HG02623 (cell line): ENCODE data around the gene NET1.
"Not testable (repeated sequence)": the region's sequence is repeated elsewhere in the genome, so short reads cannot be mapped to it uniquely, and the experiment has no call there.

ENCODE experiments used
- ATAC-seq: cut with Tn5 transposase; IDR thresholded peaks from one replicate; pipeline ENCODE4 v1.9.1; 2021; ENCODE audit warnings: moderate library complexity; ENCODE audit not compliant: unreplicated experiment

Gene NET1

DNA sequence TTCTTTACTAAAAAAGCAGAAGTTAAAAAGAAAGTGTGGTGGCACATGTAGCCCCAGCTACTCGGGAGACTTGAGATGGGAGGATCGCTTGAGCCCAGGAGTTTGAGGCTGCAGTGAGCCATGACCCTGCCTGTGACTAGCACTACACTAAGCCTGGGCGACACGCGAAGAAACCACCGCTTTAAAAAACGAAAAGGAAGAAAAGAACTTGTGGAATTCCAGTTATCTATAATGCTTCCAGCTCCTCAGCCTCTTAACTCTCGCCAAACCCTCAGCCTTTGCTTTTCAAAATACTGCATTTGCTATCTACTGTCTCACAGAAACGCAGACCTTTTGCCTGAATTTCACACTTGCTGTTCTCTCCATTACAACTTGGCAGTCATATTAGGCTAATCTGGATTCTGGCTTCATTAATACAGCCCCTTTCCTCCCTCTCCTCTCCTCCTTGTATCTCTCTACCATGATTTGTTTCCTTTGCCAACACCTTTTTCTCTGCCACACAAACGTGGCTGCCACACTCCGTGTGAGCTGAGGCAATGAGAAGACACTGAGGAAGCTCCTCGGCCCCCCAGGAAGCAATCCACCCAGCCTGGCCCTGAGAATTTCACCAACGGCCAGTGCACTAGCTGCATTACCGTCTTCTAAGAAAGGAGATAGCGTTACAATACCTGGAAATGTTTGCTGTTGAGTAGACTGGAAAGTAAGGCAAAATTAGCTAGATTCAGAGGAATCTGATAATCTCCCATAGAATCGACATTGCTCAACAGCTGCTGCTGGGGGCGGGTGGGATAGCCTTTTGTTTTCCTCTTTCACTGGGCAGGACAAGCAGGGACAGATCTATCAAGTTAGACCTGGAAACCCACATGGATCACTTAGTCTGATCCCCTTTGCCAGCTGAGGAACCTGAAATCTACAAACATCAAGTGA, 49.8 kb downstream of the NET1 start:
- no peak for ATAC-seq

DNA sequence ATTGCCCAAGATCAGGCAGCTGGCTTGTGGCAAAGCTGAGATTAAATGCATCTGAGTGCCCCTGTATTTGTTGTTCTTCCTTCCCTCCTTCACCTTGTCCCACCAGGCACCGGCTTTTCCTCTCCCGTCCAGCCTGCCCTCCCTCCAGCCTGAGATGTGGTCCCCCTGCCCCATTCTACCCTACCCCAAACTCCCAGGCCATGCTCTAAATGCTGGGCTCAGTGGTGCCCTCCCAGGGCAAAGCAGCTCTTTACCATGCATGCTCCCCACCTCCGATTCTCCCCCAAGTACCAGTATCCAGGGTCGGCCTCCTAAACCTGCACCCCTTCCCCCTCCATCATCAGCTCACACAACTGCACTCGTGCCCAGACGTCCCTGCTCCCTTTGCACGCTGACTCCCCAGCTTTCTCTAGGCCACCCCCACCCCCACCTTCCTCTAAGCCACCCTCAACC, 50.5 kb downstream of the NET1 start:
- no peak for ATAC-seq

DNA sequence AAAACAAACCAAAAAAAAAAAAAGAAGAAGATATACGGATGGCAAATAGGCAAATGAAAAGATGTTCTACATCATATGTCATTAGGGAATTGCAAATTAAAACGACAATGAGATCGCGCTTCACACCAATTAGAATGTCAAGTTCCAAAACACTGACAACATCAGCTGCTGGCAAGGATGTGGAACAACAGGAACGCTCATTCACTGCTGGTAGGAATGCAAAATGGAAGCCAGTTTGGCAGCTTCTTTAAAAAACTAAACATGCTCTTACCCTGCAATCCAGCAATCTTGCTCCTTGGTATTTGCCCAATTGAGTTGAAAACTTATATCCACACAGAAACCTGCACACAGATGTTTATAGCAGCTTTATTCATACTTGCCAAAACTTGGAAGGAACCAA, 52.2 kb downstream of the NET1 start:
- no peak for ATAC-seq

DNA sequence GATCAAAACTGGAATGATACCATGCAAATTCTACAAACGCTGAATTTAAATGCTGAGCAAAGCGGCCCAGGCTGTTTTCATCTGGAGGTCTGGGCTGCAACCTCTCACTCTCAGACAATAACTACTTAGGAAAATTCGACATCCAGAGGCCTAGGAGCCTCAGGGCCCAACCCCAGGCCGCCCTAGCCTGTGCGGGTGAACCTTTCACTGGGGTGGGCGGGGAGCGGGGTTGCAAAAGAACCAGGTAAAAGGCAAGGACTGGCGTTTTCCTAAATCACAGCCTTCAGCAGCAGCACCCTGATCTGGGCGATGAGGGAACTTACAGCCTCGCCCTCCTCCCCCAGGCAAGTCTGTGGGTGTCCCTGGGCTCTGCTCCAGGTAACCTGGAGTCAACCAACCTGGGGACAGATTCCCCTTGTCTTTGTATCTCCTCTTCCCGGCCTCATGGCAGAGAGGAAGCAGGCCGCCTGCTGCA, 53.7 kb downstream of the NET1 start:
- ATAC-seq, result no peak

DNA sequence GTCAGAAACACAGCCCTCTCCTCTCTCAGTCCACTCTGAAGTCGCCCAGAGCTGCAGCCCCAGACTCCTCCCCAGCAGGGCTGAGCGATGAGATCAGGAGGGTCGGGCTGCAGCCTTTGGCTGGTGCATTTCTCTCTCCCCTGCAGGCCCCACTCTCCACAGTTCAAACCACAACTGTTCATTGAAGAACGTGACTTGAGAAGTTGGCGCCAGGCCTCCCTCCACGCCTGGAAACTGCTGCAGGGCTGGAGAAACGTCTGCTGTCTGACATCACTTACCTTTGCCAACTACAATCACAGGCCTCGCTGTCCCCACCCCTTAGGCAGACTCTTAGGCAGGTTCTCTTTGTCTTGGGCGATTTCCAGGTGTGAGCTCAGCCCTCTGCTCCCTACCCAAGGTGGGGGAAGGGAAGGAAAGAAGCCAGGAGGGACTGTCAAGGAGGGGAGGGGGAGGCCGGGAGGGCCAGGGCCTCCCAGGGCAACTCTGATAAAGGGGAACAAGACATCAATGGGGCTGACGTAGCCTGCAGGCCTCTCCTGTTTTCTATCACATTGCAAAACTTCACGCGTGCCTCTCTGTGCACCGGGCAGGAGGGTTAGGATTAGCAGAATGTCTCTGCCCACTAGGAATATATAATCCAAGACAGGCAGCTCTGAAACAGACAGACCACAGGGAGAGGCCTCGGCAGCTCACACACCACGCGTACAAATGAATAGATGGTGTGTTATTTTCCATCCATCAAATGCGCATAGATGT, 54.3 kb downstream of the NET1 start:
- no peak for ATAC-seq

DNA sequence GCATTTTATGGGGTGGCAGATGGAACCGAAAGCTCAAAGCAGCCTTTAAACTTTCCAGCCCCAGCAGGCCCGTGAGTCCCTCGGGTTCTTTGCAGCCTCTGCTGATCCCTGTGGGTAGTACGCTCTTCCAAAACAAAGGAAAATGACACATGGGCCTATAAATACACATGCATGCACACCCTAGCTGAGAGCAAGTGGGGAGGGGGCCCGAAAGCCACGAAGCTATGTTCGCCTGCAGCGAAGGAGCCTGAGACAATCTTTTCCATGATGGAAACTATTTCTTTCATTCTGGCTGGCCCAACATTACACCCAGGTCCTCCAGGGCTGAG, 54.8 kb downstream of the NET1 start:
- ATAC-seq, result no peak

DNA sequence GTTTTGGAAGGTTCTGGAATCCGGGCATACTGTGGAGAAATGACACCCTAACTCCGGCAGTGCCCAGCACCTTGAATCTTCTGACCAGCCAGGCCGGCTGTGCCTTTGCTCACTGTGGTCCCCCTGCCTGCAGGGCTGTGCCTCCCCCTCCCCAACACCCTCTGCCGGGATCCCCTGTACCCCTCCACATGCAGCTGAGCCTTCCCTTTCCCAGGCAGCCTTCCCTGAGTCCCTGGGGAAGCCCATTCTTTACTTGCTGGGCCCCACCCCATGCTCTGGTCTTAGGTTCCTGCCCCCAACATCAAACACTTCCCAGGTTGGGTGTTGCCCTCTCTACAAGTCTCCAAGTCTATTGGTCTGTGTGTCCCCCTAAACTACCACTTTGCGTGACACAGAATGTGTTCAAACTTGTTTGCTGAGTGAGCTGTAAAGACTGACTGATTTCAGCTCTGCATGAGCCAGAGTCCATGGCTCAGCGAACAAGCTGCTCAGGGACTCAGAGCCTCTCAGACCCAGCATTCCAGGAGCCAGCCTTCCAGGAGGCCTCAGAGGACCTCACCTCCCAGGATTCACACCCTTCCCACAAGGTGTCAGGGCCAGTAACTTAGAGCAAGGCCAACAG, 55.4 kb downstream of the NET1 start:
- no peak for ATAC-seq

DNA sequence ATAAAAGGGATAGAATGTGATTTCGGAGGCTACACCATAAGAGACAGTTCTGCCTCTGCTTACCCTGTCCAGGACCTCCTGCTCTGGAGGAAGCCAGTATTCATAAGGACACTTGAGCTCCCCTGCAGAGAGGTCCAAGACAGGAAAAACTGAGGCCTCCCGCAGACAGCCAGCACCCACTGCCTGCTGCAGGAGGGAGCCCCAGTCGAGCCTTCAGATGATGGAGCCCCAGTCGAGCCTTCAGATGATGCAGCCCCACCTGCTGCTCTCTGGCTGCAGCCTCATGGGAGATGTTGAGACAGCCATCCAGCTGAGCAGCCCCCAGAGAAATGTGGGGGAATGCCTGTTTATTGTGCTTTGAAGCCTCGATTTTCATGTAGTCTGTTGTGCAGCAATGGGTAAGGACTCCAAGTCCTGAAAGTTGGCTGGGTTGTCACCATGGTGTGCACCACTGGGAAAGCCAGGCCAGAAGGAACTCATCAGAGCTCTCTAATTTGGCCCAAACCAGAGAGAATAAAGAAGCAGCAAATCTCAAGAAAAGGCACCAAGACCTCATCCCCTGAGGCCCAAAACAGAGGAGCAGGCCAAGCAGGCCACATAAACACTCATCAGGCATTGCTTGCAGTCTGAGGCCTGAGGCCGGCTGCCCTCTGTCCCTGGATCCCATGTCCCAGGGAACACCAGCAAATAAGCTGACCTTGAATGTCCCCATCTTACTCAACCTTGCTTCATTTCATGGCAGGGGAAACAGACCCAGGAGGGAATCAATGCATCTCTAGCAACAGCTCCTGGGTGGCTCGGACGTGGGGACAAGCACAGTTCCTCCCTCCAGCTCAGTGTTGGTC, 56.1 kb downstream of the NET1 start:
- no peak for ATAC-seq

DNA sequence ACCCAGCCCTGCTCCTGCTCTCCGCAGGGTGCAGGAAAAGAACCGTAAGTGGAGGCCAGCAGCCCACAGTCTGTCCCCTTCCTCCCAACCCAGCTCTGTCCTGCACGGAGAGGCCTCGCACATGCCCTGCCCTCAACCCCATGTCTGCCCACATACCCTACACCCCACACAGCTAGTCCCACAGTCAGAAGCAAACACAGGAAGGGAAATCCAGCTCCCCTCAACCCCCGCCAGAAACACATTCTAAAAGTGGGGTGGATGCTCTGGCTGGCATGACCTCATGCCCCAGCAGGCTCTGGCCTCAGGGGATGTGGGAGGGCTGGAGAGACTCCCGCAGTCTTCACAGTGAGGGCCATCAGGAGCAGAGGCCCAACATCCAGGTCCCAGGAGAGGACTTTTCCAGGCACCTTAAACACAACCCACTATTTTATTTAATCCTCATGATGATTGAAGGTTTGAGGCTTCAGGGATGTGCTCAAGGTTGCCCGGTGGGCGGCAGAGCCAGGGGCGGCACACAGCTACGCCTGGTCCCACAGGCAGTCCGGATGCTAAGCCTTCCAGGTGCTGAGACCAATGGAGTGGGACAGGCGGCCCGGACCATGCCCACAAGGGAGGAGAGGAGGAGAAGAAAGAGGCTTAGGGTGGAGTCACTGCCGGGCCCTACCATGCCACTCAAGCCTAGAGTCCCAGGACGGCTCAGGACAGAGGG, 57.1 kb downstream of the NET1 start:
- ATAC-seq, result no peak

DNA sequence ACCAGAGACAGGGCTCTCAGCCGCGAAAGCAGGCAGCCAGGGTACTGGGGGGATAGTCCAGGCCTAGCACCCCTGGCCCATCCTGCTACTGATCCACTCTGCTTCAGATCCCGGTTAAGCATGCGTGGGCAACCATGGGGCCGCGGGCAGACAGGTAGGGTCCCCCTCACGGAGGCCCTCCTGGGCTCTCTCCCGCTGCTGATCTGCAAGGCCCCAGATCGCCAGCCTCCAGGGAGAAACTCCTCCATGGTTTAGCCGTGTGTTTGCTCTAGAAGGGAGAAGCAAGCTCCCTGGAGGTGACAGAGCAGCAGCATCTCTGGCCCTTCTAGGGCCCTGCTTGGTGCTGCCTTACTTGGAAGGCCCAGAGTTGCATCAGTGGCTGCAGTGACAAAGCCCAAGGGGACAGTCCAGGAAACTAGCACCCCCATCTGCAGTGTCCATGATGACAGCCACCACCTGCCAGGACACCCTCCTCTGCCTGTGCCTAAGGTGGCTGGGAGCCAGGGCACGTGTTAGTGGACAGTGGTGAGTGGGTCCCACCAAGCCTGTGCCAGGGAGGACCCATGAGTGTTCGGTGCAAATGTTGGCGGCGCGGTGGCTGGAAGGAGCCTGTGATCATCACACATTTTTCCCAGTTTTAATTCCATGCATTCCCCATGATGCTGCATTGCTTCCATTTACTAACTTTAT, 57.9 kb downstream of the NET1 start:
- no peak for ATAC-seq

DNA sequence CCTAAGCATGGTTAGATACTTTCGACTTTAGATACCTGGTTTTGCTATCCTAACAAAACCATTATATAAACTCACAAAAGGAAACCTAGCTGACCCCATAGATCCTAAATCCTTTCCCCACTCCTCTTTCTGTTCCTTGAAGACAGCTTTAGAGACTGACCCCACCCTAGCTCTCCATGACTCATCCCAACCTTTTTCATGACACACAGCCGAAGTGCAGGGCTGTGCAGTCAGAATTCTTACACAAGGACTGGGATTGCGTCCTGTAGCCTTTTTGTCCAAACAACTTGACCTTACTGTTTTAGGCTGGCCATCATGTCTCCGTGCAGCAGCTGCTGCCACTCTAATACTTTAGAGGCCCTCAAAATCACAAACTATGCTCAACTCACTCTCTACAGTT, 62.3 kb downstream of the NET1 start:
- not testable (repeated sequence) for ATAC-seq

DNA sequence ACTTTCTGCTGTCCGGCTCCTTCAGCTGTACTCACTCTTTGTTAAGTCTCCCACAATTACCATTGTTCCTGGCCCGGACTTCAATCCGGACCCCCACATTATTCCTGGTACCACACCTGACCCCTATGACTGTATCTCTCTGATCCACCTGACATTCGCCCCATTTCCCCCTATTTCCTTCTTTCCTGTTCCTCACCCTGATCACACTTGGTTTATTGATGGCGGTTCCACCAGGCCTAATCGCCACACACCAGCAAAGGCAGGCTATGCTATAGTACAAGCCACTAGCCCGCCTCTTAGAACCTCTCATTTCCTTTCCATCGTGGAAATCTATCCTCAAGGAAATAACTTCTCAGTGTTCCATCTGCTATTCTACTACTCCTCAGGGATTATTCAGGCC, 62.7 kb downstream of the NET1 start:
- not testable (repeated sequence) for ATAC-seq

DNA sequence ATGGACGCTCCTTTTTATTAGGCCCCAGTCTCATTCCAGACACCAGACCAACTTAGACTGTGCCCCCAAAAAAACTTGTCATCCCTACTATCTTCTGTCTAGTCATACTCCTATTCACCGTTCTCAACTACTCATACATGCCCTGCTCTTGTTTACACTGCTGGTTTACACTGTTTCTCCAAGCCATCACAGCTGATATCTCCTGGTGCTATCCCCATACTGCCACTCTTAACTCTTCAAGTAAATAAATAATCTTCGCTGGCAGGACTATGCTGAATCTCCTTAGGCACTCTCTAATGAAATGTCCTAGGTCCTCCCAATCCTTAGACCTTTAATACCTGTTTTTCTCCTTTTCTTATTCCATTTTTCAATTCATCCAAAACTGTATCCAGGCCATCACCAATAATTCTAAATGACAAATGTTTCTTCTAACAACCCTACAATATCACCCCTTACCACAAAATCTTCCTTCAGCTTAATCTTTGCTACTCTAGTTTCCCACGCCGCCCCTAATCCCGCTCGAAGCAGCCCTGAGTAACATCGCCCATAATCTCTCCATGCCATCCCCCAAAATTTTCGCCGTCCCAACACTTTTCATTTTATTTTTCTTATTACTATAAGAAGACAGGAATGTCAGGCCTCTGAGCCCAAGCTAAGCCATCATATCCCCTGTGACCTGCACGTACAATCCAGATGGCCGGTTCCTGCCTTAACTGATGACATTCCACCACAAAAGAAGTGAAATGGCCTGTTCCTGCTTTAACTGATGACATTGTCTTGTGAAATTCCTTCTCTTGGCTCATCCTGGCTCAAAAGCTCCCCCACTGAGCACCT, 63.8 kb downstream of the NET1 start:
- ATAC-seq, result not testable (repeated sequence)

DNA sequence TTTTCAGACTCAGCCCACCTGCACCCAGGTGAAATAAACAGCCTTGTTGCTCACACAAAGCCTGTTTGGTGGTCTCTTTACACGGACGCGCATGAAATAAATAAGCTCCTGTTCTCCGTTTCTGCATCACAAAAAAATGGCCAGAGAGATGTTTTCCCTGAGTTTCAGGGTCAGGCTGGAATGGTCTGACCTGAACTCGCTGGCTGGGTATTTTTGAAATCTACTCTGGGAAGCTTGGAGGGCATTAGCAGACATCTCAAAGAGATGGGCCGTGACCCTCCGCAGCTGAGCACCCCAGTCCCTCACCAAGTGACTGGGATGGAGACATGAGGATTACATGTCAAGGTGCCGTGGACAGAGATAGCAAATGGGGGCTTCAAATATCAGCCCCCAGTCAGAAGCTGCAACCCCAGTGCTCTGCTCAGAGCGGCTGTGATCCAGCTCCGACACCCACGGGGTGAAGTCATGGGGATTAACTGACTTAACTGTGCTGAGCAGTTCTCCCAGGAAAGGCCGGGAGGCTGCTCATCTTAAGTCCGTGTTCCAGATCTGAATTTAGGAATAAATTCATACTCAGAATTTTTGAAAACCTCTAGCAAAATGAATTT, 64.7 kb downstream of the NET1 start:
- no peak for ATAC-seq

DNA sequence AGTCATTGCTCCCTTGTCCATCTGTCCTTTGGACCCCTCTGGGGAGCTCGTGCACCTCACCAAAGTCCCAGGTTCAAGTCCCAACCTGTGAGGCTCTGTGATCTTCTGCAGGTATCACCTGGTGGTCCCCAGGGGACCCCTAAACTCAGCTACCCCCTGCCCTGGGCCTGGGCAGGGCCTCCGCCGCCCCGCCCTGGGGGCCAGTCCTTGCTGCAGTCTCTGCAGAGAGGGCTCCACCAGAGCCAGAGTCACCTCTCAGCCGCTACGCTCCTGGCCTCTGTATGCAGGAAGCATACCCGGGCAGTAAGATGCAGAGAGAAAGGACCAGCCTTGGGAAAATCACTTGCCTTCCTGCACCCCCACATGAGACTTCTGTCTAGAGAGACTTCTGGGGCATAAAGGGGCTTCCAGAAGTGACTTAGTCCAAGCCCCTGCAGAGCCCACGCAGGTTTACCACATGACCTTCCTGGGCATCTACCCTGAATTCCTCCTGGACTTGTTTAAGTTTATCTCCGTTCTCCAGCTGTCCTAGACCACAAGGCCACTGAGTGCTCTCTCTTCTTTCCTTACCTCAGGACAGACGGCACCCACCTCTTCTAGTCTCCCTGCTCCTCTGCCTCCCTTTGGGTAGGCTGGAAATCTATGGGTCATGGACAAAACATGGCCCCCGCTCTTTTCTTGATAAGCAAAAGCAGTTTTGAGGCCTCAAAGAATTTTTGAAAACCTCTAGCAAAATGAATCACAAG, 65.8 kb downstream of the NET1 start:
- ATAC-seq, result no peak

DNA sequence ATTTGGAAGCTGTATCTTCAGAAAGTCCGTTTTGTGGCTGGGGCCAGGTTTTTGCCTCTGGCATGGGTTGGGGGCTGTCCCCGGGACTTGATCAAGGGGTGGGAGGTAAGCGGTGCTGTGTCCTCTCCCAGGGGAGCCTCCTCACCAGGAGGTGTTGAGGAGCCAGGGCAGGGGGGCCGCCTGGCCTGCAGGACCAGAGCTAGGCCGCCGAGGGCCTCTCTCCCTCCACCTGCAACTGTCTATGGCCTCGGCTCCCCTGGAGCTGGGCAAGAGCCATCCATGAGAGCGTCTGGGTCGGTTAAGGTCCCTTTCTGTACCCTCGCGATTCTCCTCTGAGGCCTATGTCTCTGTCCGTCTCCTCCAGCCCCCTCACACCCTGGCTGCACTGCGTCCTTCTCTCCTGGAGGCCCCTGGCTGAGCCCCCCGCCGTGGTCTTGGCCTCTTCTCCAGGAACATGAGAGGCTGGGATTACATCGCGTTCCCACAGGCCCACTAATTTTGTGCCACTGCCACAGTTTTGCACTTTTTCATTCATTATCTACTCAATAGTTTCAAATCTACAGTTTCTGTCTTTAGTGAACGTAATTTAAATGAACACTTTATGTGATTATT, 66.4 kb downstream of the NET1 start:
- no peak for ATAC-seq
